Activated CD4-positive, alpha-beta T cell treated with anti-CD3 and anti-CD28 coated beads, Interleukin-2, amount 50 U/mL, for 4 hours (primary cell): ENCODE data around the gene TTC4.

Experiments used
- DNase-seq, 2 experiments: peaks; one replicate each; pipeline ENCODE4 v3.0.0-alpha.2; 2020

The TTC4 gene

GRCh38 chr1:54706419-54706818 is 9.2 kb upstream of the TTC4 start:
- DNase-seq: no peak

GRCh38 chr1:54708385-54708784 is 7.3 kb upstream of the TTC4 start:
- no peak for DNase-seq

DNA sequence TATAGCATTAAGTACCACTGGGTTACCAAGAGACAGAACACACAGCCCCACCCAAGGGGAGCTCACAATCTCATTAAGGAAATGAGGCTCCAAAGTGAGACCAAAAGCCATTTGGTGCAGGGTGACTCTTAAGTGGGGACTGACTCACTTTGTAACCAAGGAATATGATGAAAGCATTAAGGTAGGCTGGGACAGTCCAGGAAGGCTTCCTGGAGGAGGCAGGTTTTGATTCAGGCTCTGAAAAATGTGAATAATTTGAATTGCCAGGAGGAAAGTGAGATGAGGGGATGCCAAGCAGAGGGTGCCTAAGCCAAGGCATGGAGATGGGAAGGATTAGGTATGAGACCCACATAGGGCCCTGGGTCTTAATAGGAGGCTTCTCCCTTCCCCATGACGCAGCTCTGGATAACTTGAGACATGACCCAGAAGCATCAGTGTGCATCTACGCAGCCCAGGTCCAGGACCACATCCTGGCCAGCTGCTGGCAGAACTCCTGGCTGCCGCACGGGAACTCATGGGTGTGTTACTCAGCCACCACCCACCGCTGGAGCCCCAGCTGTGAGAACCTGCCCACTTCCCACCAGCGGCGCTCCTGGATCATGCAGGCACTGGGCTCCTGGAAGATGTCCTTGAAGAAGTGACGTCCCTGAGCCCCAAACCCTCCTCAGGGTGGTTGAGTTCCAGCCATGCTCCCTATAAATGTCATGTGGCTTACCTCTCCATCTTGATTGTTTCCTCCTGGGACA is 5.9 kb upstream of the TTC4 start:
- DNase-seq: no peak

GRCh38 chr1:54710434-54710833 is 5.2 kb upstream of the TTC4 start:
- no peak for DNase-seq

DNA sequence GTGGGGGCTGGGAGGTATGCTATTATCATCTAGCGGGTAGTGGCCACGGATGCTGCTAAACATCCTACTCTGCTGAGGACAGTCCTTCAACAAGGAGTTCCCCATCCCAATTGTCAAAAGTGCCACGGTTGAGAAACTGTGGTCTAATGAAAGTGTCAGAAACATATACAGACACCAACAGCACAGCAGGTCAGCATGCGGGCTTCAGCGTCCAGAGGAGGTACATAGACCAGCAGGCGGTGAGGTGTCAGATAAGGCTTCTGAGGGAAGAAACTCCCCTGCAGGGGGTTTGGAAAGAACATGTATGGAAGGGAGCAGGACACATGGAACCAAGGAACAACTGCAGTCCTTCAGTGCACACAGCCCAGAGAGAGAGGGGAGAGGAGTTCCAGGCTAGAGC is 4.8 kb upstream of the TTC4 start:
- DNase-seq: no peak

- no peak for DNase-seq
These were observed 4.1 kb upstream of the TTC4 start for GRCh38 chr1:54711536-54711935.

DNA sequence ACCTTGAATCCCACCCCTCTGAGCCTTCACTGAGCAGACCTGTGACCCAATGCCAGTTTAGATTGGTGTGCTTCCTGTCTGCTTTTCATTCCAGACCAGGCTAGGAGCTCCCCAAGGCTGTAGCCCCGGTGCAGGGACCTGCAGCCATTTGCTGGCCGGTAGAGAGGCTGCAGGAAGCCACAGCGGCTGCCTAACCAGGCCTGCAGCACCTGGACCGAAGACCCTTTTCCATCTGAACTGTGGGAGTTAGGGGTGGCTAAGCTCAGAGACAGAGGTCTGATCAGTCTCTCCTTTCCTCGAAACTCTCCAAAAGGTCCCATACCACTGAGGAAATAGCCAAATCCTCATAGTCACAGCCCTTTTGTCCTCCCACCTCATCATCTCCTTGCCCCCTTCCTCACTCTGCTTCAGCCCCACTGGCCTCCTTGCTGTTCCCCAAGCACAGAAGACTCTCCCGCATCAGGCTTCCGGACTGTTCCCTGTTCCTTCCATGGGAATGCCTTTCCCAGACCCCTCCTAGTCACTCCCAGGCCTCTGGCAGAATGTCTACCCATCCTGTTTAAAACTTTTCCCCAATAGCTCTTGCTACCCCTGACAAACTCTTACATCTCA is 674 bp upstream of the TTC4 start:
- no peak for DNase-seq

GRCh38 chr1:54716299-54717047 is 812 bp downstream of the TTC4 start:
- DNase-seq: no peak

DNA sequence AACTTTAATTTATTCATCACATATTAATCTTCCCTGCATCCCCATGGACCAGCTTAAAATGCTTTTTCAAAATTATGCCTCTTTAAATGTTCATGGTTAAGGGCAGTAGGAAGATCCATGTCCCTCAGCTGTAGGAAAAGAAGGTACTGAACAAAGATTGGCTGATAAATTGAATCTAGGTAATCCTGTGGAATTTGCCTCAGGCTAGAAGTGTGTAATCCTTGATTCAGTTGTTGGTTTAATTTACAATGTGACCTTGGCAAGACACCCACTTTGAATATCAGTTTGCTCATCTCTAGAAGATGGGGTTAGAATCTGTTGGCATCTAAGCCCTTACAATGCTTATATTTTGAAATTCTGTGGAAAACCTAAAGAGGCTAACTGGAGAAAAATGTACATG is 6.1 kb downstream of the TTC4 start:
- DNase-seq: no peak

GRCh38 chr1:54723985-54724384 is 8.3 kb downstream of the TTC4 start:
- no peak for DNase-seq

GRCh38 chr1:54724771-54725170 is 9.1 kb downstream of the TTC4 start:
- no peak for DNase-seq

- no peak for DNase-seq
These were observed 12.4 kb downstream of the TTC4 start for GRCh38 chr1:54728027-54728426.

- no peak for DNase-seq
These were observed 21.0 kb downstream of the TTC4 start for GRCh38 chr1:54736685-54737084.

DNA sequence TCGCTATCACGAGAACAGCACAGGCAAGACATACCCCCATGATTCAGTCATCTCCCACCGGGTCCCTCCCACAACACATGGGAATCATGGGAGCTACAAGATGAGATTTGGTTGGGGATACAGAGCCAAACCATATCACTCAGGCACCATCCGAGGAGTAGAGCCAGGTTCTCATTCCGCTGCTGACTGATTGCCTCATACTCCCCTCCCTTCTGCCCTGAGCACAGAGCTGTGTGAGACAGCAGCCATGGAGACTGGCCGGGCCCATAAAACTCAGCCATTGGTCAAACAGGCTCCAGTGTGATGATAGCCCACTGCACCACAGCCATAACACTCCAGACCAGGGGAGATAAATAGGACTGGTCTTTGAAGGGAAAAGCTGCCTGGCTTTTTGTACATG is 22.6 kb downstream of the TTC4 start:
- no peak for DNase-seq

DNA sequence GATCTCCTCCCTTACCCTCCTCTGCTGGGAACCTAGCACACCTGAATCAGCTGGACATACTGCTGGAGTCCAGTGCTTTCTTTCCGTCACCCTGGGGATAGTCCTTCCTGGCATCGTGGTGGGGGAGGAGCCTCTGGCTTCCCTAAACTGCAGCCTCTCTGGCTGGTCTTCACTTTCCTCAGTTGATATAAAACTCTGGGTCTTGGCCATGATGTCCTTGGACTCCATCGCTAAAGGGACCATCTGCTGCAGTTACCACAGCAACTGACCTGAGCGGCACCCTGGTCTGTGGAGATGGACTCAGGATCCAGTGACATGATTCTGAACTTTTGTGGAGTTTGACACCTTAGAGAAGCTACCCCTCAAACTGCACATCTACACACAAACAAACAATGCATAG is 25.9 kb downstream of the TTC4 start:
- DNase-seq: no peak

DNA sequence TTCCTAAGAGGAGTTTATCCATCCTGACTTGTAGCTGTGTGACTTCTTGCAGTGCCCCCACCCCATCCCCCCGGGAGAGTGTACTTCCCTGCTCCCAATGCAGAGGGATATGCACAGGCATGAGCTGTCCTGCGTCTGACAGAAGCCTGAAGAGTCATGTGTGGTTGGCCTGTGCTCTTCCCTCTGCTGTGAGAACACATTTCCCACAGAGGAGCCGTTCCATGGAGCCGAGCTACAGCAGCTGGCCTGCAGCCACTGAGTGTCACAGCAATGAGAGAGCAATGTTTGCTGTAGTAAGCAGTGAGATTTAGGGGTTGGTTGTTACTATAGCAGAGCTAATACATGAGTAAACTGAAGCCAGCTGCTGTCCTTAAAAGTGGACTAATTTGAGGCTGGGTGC is 26.6 kb downstream of the TTC4 start:
- DNase-seq: no peak

GRCh38 chr1:54743416-54744226 is 28.0 kb downstream of the TTC4 start:
- DNase-seq: no peak

DNA sequence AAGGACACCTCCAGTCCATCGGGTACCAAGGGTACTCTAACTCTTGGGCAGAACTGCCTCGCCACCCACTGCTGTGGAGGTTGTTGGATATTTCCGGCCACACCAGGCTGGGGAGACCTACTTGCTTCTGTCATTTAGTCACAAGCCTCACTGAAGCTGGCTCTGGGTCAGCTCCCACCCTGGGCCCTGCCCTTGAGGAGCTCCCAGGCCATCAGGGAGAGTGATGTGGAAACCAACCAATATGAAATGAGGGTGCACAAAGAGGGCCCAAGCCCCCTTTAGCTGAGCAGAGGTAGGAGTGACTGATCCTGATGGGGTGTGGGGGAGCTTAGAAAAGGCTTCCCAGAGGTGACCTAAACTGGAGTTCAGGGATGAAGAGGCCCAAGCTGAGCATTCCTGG is 29.0 kb downstream of the TTC4 start:
- no peak for DNase-seq

DNA sequence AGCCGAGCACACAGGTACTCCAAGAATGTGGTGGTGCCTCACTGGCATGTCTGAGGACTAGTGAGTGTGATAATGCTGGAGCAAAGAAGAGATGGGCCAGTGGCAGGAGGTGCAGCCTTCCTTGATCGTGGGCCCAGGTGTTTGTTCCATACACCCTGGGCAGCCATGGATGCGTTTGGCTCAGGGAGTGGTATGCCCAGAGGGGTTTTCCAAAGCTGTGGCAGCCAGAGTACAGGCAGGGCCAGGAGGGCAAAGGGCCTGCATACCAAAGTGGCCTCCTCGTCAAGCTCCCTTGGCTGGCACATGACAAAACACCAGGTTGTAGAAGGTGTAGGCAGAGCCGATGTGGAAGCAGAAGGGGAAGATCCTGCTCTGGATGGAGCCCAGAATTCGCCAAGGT is 29.6 kb downstream of the TTC4 start:
- no peak for DNase-seq

DNA sequence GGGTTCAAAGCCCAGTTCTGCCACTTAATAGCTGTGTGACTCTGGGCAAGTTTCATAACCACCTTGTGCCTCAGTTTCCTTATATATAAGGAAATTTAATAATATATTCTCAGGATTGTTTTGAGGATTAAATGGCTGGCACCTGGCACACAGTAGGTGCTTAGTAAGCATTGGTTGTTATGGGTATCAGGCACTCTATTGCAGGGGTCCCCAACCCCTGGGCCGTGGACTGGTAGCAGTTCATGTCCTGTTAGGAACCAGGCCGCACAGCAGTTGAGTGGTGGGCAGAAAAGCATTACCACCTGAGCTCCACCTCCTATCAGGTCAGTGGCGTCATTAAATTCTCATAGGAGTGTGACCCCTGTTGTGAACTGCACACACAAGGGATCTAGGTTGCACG is 30.2 kb downstream of the TTC4 start:
- DNase-seq: no peak

GRCh38 chr1:54748094-54748835 is 32.6 kb downstream of the TTC4 start:
- no peak for DNase-seq

DNA sequence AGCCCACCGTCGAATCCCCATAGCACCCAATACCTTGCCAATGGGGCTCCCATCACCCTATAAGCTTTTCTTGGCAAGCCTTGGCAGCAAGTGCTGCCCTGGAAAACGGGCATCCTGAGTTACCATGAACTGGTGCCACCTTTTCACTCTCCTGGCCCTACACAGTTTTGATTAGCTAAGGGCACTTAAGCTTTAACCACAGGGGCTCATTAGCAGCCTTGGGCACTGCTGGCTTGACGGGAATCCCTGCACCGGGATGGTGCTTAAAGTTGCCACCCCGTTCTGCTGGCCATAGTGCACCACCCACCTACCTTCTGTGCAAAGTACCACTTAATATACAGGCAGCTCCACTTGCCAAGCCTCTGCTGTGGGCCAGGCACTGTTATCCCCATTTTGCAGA is 34.9 kb downstream of the TTC4 start:
- DNase-seq: no peak

DNA sequence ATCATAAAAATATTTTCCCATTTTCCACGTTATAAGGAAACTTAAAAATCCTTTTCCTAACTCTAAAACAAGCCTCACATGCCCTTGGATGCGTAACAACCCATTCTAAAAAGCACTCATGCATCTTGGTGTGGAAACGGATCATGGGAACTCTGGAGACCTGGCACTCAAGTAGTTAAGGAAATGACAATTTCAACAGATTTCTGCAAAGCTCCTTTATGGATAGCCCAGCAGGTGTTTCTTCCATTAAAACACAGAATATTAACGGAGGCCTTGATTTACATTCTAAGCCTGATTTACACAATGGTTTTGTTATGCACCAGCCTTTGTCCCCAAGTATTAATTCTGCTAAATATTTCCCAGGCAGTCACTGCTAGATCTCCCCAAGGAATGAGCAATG is 35.8 kb downstream of the TTC4 start:
- no peak for DNase-seq
